Stimulated activated memory B cell treated with anti-CD40 and anti-IgM and Interleukin-4, amounts not matched to agents 10 μg/mL and 1 μg/mL and 100 μg/mL, for 72 hours (primary cell): Measurements from ENCODE around the gene KBTBD2.
"Not testable (repeated sequence)": the region's sequence is repeated elsewhere in the genome, so short reads cannot be mapped to it uniquely, and the experiment has no call there.

Source experiments
- ATAC-seq: fragments of 150-1000 bp; cut with Tn5 transposase; 2 replicates; pipeline ENCODE4 v1.10.0; 2021
- H3K27ac Mint-ChIP-seq: one replicate; pipeline ENCODE4 v1.8.0; 2022; ENCODE audit warnings: mild to moderate bottlenecking, mixed read lengths
- H3K27me3 Mint-ChIP-seq: one replicate; pipeline ENCODE4 v1.8.0; 2022; ENCODE audit warnings: mixed read lengths
- H3K36me3 Mint-ChIP-seq: one replicate; pipeline ENCODE4 v1.8.0; 2022; ENCODE audit warnings: mixed read lengths
- H3K4me1 Mint-ChIP-seq: one replicate; pipeline ENCODE4 v1.8.0; 2022; ENCODE audit warnings: mixed read lengths
- H3K4me3 Mint-ChIP-seq: one replicate; pipeline ENCODE4 v1.8.0; 2022; ENCODE audit warnings: mild to moderate bottlenecking, moderate library complexity, mixed read lengths
- H3K9me3 Mint-ChIP-seq: one replicate; pipeline ENCODE4 v1.8.0; 2022; ENCODE audit warnings: mixed read lengths

KBTBD2 gene

GRCh38 chr7:32891043-32891799 is at the start of gene KBTBD2:
Gene KBTBD2 (minus strand): TSS chr7:32891760. CDS start chr7:32879604, 12,156 bp downstream.
- no peaks in the 10 kb centered on the region for H3K9me3 Mint-ChIP-seq
- no peaks in the 10 kb centered on the region for H3K27me3 Mint-ChIP-seq
- H3K4me3 Mint-ChIP-seq: peak within 1 kb of the TSS; percentile 92
- H3K27ac Mint-ChIP-seq: peak within 1 kb of the TSS; percentile 95
- peaks cover 54% of the 10 kb centered on the region for H3K4me1 Mint-ChIP-seq
- ATAC-seq: peak; percentile 78
- peaks cover 6% of the 10 kb centered on the region for H3K36me3 Mint-ChIP-seq

- no peak for ATAC-seq
- H3K27me3 Mint-ChIP-seq: no peaks in the 10 kb centered on the region
- no peak overlapping the region for H3K27ac Mint-ChIP-seq
- peaks cover 7% of the 10 kb centered on the region for H3K36me3 Mint-ChIP-seq
- peaks cover 18% of the 10 kb centered on the region for H3K4me1 Mint-ChIP-seq
- peak overlapping the region; percentile 98 for H3K4me3 Mint-ChIP-seq
- no peaks in the 10 kb centered on the region for H3K9me3 Mint-ChIP-seq
These were observed 49.6 kb upstream of the KBTBD2 start for GRCh38 chr7:32941181-32941580.

GRCh38 chr7:32937344-32938174 is 46.0 kb upstream of the KBTBD2 start:
- Mint-ChIP-seq H3K4me3 (no peak overlapping the region), H3K9me3 (no peaks in the 10 kb centered on the region), H3K27ac (no peak overlapping the region), H3K27me3 (no peaks in the 10 kb centered on the region), H3K36me3 (peaks cover 7% of the 10 kb centered on the region), H3K4me1 (peaks cover 18% of the 10 kb centered on the region)
- no peak for ATAC-seq

- Mint-ChIP-seq H3K9me3 (no peaks in the 10 kb centered on the region), H3K4me3 (no peak overlapping the region), H3K4me1 (peaks cover 10% of the 10 kb centered on the region), H3K36me3 (peaks cover 12% of the 10 kb centered on the region), H3K27me3 (no peaks in the 10 kb centered on the region), H3K27ac (no peak overlapping the region)
- no peak for ATAC-seq
These were observed 45.1 kb upstream of the KBTBD2 start for GRCh38 chr7:32936689-32937088.

DNA sequence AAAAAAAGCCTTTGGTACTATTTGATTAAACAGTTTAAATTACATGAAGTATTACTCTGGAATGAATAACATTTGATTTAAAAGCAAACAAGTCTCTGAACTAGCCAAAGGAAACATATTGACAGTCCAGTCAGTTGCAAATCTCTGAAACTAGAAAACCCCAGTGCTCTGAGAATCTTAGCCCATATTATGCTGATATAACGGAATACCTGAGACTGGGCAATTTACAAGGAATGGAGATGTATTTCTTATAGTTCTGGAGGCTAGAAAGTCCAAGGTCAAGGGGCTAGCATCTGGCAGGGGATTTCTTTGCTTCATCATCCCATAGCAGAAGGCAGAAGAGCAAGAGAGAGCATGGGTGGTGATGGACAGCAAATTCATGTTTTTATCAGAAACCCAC is 44.0 kb upstream of the KBTBD2 start:
- no peak for ATAC-seq
- H3K27me3 Mint-ChIP-seq: no peaks in the 10 kb centered on the region
- no peak overlapping the region for H3K27ac Mint-ChIP-seq
- no peaks in the 10 kb centered on the region for H3K9me3 Mint-ChIP-seq
- peaks cover 7% of the 10 kb centered on the region for H3K4me1 Mint-ChIP-seq
- H3K4me3 Mint-ChIP-seq: no peak overlapping the region
- peaks cover 21% of the 10 kb centered on the region for H3K36me3 Mint-ChIP-seq

- ATAC-seq: no peak
- H3K4me3 Mint-ChIP-seq: no peak overlapping the region
- H3K4me1 Mint-ChIP-seq: peaks cover 27% of the 10 kb centered on the region
- no peak overlapping the region for H3K27ac Mint-ChIP-seq
- no peaks in the 10 kb centered on the region for H3K9me3 Mint-ChIP-seq
- no peaks in the 10 kb centered on the region for H3K27me3 Mint-ChIP-seq
- H3K36me3 Mint-ChIP-seq: peaks cover 41% of the 10 kb centered on the region
These were observed 38.8 kb upstream of the KBTBD2 start for GRCh38 chr7:32930378-32930777.

DNA sequence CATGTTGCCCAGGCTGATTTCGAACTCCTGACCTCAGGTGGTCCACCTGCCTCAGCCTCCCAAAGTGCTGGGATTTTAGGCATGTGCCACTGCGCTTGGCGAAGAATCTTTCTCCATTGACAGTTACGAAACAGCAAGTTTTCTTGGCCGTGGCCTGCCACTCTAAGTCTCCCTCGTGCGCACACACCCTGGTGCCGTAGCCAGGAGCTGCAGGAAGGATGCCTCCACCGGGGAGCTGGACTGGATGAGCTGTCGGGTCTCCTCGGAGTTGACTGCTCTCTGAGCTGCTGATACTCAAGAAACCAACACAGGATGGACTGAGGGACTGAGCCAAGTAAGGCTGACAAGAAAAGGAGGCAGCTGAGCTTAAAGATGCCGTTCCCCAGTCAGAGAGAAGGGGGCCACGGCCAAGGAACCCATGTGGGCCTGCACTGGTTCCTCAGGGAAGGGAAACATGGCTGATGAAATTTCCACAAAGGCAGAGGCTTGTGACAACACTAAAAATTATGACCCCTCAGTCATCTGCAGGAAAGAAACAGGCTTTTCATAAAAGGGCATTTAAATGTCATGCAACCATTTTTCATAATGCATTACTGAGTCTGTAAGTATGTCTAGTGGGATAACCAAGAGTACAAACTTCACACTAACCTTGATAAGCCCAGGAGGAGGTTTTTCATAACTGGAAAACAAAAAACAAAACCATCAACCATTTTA is 38.0 kb upstream of the KBTBD2 start:
- peaks cover 44% of the 10 kb centered on the region for H3K36me3 Mint-ChIP-seq
- H3K9me3 Mint-ChIP-seq: no peaks in the 10 kb centered on the region
- peaks cover 27% of the 10 kb centered on the region for H3K4me1 Mint-ChIP-seq
- H3K27me3 Mint-ChIP-seq: no peaks in the 10 kb centered on the region
- H3K27ac Mint-ChIP-seq: no peak overlapping the region
- ATAC-seq: no peak
- no peak overlapping the region for H3K4me3 Mint-ChIP-seq

- Mint-ChIP-seq H3K27ac (peak overlapping the region; percentile 71), H3K4me1 (peaks cover 27% of the 10 kb centered on the region), H3K36me3 (peaks cover 46% of the 10 kb centered on the region), H3K4me3 (no peak overlapping the region), H3K9me3 (no peaks in the 10 kb centered on the region), H3K27me3 (no peaks in the 10 kb centered on the region)
- peak; percentile 61 for ATAC-seq
These were observed 37.3 kb upstream of the KBTBD2 start for GRCh38 chr7:32928785-32929298.

DNA sequence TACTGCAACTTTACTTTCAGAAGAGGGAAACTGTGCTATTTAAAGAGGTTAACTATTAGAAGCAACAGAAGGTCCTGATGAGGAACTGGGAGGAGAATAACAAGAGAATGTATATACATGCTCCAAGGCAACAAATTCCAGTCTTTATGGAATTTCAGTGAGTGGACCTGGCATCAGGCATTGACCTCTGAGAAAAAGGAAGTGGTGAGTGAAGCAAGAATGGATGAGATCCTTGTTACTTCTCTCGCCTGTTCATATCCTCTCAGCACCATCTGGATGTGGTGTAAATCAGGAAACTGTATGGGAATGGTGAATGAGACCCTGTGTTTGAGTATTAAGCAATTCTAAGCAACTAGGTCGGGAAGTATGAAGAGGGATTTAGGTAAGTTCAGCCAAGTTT is 30.3 kb upstream of the KBTBD2 start:
- Mint-ChIP-seq H3K4me3 (no peak overlapping the region), H3K36me3 (peaks cover 36% of the 10 kb centered on the region), H3K4me1 (no peaks in the 10 kb centered on the region), H3K9me3 (no peaks in the 10 kb centered on the region), H3K27me3 (no peaks in the 10 kb centered on the region), H3K27ac (no peak overlapping the region)
- ATAC-seq: no peak

DNA sequence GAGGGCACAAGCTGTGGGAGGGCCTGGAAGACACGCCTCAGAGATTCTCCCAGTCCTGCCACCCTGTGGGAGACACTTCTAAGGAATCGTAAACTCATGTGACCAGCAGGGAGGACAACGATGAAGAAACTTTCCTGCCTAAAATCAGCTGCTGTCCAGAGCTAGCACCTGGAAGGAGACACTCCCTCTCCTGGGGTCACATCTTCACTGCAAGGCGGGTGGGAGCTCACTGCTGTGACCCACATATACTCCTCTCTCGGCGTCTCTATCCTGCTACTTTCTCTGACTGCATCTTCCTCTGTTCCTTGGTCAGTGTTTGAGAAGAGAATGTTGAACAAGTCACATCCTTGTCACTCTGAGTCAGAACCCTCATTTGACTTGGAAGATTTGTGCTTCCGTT is 25.4 kb upstream of the KBTBD2 start:
- H3K27ac Mint-ChIP-seq, H3K4me3 Mint-ChIP-seq, H3K9me3 Mint-ChIP-seq, H3K27me3 Mint-ChIP-seq, ATAC-seq, H3K4me1 Mint-ChIP-seq: not testable (repeated sequence)
- peaks cover 31% of the 10 kb centered on the region for H3K36me3 Mint-ChIP-seq

- Mint-ChIP-seq H3K27ac (no peak overlapping the region), H3K36me3 (peaks cover 28% of the 10 kb centered on the region), H3K4me3 (no peak overlapping the region), H3K4me1 (no peaks in the 10 kb centered on the region), H3K9me3 (no peaks in the 10 kb centered on the region), H3K27me3 (no peaks in the 10 kb centered on the region)
- ATAC-seq: no peak
These were observed 24.4 kb upstream of the KBTBD2 start for GRCh38 chr7:32916006-32916405.

DNA sequence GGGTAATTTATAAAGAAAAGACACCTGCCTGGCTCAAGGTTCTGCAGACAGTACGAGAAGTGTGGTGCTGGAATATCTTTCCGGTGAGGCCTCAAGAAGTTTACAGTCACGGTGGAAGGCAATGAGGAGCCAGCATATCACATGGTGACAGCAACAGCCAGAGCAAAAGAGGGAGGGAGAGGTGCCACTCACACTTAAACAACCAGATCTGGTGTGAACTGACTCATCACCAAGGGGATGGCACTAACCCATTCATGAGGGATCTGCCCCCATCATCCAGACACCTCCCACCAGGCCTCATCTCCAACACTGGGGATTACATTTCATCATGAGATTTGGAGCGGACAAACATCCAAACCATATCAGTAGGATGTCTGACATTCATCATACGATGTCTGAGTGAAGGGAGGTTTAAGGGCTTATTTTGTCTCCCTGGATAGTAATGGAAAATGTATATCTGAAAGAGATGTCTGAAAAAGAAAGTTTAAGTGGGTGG is 23.5 kb upstream of the KBTBD2 start:
- no peaks in the 10 kb centered on the region for H3K4me1 Mint-ChIP-seq

GRCh38 chr7:32914184-32914583 is 22.6 kb upstream of the KBTBD2 start:
- Mint-ChIP-seq H3K27me3 (no peaks in the 10 kb centered on the region), H3K27ac (no peak overlapping the region), H3K36me3 (peaks cover 22% of the 10 kb centered on the region), H3K4me1 (no peaks in the 10 kb centered on the region), H3K4me3 (no peak overlapping the region), H3K9me3 (no peaks in the 10 kb centered on the region)
- no peak for ATAC-seq

More for the DNA sequence above, 23.5 kb upstream of the KBTBD2 start:
- H3K36me3 Mint-ChIP-seq: peaks cover 23% of the 10 kb centered on the region
- H3K27ac Mint-ChIP-seq: no peak overlapping the region
- no peaks in the 10 kb centered on the region for H3K9me3 Mint-ChIP-seq
- ATAC-seq: no peak
- no peaks in the 10 kb centered on the region for H3K27me3 Mint-ChIP-seq
- H3K4me3 Mint-ChIP-seq: no peak overlapping the region

DNA sequence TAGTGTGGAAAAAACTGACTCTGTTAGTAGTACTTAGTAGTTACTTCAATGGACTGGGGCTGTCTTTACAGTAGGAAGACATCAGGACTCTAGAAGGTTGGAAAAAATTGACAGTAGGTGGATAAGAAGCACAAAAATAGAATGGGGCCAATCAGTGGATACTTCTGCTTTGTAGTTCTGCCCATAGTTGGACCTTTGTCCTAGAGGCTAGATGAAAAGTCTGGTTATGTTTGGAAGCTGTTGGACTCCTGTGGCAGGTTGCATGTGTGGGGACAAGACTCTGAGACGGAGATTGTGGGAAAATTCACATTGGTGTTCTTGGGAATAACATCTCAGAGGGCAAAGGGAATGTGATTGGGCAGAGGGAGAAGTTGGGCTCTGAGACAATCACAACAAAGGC is 18.6 kb upstream of the KBTBD2 start:
- Mint-ChIP-seq H3K27me3 (no peaks in the 10 kb centered on the region), H3K36me3 (peaks cover 5% of the 10 kb centered on the region), H3K4me1 (no peaks in the 10 kb centered on the region), H3K27ac (no peak overlapping the region), H3K9me3 (no peaks in the 10 kb centered on the region), H3K4me3 (no peak overlapping the region)
- no peak for ATAC-seq

- Mint-ChIP-seq H3K27me3 (no peaks in the 10 kb centered on the region), H3K36me3 (no peaks in the 10 kb centered on the region), H3K4me3 (peak overlapping the region; percentile 65), H3K27ac (no peak overlapping the region), H3K4me1 (no peaks in the 10 kb centered on the region), H3K9me3 (no peaks in the 10 kb centered on the region)
- ATAC-seq: peak; percentile 80
These were observed 13.7 kb upstream of the KBTBD2 start for GRCh38 chr7:32905175-32905662.
